GM12892 (cell line): Measurements from ENCODE around the gene POLR1D.
A peak's percentile ranks its signal among the peaks of the same experiment; 100 is the strongest.

Experiments
- DNase-seq: peaks from one replicate; pipeline ENCODE4 v3.0.0; 2011; ENCODE audit not compliant: insufficient read length
- FAIRE-seq: peaks from 2 replicates; lab custom pipeline; 2011; peaks lifted over from hg19 to GRCh38; lab: Jason Lieb, UNC
- POLR2A ChIP-seq: IDR thresholded peaks from 2 replicates; pipeline ENCODE4 v1.6.1; 2011; ENCODE audit warnings: low read depth, low read length, control low read depth
- POLR2AphosphoS5 ChIP-seq: IDR thresholded peaks from 2 replicates; pipeline ENCODE4 v1.6.1; 2011; ENCODE audit warnings: low read depth, low read length, control low read depth
- TAF1 ChIP-seq: IDR thresholded peaks from 2 replicates; pipeline ENCODE4 v1.6.1; 2011; ENCODE audit warnings: low read depth, mild to moderate bottlenecking, control low read depth, low read length, borderline replicate concordance

Gene POLR1D

DNA sequence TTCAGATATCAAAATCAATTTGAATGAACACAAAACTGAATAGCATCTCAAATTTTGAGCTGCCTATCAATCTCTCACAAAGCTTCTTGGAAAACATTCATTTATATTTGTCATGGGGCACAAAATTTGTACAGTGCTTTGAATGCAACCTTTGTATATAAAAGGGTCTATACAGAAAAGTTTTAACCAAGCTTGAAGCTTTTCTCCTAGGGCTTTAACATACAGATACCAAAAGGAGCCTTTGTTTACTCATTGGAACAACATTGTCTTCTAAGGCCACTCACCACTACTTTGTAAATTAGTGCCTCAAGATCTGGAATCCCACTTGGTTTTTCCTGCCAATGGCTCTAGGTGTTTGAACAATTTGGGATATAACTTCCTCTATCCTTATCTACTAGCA lies 22.6 kb upstream of the POLR1D start:
- TF ChIP-seq POLR2A, result no peak
- TF ChIP-seq POLR2AphosphoS5, result no peak
- TF ChIP-seq TAF1, result no peak
- DNase-seq (no peak), FAIRE-seq (no peak)

DNA sequence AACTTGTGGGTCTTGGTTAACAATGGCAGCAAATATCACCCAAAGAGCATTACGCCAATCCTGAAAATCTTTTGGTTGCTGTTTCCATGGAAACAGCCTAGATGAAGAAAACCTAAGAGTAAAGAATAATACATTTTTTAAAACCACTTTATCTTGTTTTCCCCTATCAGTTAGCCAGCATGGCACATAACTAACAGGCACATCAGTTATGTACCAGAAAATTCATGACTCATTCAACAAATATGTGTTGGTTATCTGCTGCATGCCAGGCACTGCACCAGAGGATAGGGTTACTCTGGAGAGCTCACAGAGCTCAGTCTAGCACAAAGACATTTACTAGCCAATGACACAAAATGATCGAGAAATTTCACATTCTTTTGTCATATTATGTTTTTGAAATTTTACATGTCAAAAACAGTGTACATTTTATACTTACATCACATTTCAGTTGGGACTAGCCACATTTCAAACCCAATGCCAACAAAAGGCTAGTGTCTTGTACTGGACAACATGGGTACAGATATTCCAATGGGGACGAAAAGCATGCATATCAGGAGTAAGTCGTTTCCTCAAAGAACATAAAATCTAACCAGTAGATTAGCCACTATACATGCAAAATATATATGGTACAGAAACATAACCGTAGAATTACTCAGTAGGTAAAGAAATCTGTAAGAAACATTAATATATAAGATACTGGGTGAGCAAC lies 21.7 kb upstream of the POLR1D start:
- DNase-seq (no peak), FAIRE-seq (no peak)
- TF ChIP-seq POLR2AphosphoS5 (no peak), TAF1 (no peak), POLR2A (no peak)

DNA sequence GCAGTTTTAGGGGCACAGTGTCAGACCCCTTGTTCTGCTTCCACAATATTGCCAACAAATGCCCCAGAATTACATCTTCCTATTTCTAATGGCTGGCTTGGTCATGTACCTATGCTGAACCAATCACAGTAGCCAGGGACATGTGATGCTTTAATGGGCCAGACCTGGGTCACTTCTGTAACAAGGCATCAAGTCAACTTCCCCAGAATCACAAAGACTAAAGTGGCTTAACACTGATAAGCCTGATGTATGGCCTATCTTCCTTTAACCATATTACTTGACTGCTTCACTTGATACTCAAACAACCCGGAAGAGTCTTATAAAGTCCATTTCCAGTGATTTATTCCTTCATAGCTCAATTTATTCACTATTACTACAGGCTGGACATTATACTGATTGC lies 21.0 kb upstream of the POLR1D start:
- DNase-seq (no peak), FAIRE-seq (no peak)

DNA sequence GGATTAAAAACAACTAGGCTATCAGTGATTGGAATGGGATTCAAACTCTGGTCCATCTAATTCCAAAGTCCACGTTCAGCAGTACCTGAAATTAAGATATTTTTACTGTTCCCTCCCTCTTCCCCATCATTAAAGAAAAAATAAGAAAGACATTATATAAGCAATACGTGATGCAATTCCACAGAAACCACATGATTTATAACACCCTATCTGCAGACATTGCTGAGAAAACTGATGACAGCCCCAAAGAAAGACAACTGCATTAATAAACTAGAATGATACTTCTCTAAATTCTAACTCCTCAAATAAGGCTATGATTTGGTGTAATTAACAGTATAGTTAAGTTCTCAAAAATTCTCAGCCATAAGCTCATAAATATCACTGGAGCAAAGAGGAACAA lies 20.5 kb upstream of the POLR1D start:
- no peak for FAIRE-seq
- DNase-seq, result no peak
- TF ChIP-seq POLR2A (no peak), POLR2AphosphoS5 (no peak), TAF1 (no peak)

More for the DNA sequence above, 21.0 kb upstream of the POLR1D start:
- TF ChIP-seq POLR2A (no peak), POLR2AphosphoS5 (no peak), TAF1 (no peak)

DNA sequence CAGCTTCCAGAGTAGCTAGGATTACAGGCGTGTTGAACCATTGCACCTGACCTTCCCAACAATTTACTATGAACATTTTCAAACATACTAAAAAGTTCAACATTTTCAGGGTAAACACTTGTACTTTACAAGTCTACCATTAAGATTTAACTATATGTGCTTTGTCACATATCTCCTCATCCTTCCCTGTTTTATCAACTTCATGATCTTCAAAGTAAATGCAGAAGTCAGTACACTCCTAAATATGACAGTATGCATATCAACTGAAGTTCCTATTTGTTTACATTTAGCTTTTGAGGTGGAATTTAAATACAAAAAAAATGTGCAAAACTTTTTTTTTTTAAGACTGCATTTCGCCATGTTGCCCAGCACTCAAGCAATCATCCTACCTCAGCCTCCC lies 19.9 kb upstream of the POLR1D start:
- DNase-seq (no peak), FAIRE-seq (no peak)
- no peak for TF ChIP-seq POLR2AphosphoS5
- no peak for TF ChIP-seq TAF1
- TF ChIP-seq POLR2A, result no peak

DNA sequence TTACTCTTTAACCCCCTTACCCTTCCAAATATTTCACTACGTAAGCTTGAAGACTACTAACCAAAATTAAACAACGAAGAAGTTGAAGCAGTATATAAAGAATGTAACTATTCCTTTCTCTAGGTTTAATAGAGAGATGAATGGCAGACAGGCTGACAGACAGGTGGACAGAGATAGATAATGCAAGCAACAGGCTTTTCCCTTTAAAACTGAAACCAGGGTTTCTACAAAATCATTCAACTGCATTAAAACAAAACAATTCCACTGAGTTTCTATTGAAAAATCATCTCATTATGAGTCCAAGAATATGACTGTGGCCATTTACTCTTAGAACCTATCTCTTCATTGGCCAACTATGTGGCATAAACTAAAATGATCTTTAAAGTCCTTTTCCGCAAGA lies 16.6 kb upstream of the POLR1D start:
- DNase-seq (no peak), FAIRE-seq (no peak)
- TF ChIP-seq POLR2AphosphoS5, result no peak
- no peak for TF ChIP-seq TAF1
- no peak for TF ChIP-seq POLR2A

DNA sequence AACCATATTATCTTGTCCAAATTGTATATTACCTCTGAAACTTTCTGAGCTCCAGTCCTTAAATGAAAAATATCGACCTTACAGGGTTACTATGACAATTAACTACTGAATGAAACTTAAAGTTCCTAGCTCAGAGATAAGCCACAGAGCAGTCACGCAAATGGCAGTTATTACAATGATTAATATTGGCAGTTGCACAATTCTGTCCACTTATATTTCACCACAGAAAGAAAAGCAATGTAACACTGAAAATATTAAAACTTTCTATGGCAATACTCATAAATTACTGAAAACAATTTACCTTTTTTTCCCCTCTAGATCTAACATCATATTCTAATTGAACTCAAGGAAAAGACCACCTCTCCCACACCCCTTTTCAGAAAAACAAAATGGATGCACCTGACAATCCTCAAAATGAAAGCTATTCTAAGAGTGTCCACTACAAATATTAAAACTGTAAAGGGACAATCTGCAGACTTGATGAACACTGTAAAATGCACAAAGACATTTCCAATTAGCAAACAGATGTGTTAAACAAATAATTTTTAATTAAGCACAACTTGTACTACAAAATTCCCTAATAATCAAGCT lies 16.0 kb upstream of the POLR1D start:
- no peak for TF ChIP-seq POLR2A
- no peak for TF ChIP-seq TAF1
- peak; percentile 54 for FAIRE-seq
- no peak for DNase-seq

DNA sequence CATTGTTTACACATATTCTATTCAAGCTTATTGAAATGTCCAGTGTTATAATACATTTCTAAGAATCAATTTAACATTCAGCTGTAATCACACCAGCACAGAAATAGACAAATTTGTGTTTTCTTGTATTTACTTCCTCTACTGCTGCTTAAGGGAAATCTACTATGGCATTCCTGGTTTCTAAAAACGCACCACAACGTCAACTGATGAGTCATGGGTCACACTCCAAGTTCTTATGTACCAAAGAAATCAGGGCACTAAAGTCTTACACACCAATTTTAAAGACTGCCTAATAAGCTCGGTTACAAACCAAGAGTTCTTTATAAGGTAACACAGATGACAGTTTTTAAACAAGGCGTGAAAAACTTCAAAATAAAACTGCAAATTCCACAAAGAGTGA lies 14.6 kb upstream of the POLR1D start:
- FAIRE-seq (peak; percentile 90), DNase-seq (no peak)
- TF ChIP-seq POLR2A, result no peak
- TF ChIP-seq TAF1, result no peak
- no peak for TF ChIP-seq POLR2AphosphoS5

DNA sequence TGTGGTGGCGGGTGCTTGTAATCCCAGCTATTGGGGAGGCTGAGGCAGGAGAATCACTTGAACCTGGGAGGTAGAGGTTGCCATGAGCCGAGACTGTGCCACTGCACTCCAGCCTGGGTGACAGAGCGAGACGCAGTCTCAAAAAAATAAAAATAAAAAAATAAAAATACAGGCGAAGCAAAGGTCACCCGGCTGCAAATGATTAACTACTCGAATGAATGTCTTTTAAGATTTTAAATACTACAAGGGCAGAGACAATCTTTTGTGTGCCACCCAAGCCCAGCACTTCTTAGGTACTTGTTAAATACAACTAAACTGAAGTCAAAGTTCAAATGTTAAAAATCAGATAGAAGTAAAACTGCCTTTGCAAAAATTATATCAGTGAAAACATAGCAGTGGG lies 8.1 kb upstream of the POLR1D start:
- DNase-seq (no peak), FAIRE-seq (no peak)
- TF ChIP-seq TAF1 (no peak), POLR2A (no peak), POLR2AphosphoS5 (no peak)

DNA sequence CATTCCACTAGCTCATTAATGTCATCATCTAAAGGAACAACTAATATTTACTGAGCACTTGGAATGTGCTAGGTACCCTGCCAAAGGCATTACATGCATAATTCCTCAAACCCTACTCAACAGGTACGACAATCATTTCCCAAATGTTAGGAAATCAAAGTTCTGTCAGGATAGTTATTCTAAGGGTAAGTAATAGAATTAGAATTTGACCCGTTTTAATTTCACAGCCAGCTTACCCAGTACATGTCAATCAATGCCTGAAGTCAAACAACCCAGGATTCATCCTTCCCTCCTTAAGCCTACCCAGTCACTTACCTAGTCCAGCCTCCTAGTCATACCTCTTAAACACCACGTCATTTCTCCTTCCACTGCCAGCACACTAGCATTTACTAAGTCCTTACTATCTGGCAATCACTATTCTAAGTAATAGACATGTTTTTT lies 3.8 kb upstream of the POLR1D start:
- no peak for DNase-seq
- TF ChIP-seq POLR2A (no peak), POLR2AphosphoS5 (no peak), TAF1 (no peak)
- FAIRE-seq, result no peak

DNA sequence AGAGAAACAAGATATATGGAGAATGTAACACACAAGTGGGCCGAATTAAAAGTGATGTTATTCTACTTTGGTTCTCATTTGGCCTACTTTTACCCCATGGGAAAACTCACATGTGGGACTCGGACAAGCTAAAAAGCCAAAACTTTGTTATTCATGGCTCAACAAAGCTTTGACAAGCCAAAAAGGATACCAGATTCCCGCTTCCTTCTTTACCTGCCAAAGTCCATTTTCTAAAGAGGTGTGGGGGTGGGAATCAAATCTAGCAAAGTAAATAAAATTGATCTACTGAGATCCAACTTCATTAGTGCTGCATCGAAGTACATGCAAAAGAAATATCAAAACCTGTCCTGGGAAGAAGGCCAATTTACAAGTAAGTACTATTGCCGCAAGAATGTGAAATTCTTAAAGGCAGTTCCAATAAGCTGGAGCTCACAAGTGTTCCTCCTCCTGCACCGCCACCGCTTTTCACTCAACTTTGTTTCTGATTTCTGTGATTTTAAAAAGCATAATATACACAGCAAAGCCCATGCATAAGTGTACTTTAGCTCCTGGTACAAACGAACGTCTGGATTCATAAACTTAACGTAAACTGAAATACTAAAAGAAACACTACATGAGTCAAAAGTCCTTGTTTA lies 2.5 kb upstream of the POLR1D start:
- TF ChIP-seq TAF1 (no peak), POLR2AphosphoS5 (no peak), POLR2A (no peak)
- FAIRE-seq (no peak), DNase-seq (no peak)

DNA sequence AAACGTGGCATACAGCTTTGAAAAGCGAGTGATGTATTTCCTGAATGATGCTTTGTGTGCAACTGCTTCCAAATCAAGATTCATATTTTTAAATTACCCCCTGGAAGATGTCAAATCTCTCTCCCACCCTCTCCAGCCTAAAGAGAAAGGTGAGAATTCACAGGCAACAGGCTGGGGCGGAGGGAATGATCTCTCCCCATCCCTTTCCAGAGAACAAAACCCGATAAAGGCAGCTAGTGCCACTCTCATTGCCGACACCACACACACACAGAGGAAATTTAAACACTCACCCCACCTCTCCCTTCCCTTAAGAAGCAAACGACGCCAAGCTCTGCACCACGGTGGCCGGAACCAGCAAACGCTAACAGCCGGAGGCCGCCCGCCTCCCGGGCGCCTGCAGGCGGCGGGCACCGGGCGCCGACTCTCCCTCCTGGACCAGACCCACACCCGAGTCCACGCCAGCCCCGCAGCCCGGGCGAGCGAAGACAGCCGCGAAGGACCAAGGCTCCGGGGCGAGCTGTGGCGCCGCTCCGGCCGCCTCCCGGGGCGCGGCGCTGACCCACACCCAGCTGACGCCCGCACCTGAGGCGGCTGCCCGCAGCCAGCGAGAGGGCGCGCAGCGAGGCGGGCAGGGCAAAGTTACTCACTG lies 1.8 kb upstream of the POLR1D start:
- DNase-seq (peak; percentile 33), FAIRE-seq (no peak)
- TF ChIP-seq POLR2AphosphoS5 (no peak), POLR2A (no peak), TAF1 (no peak)
